Right forelimb (tissue), 1 donor: ENCODE measurements around the gene SLC38A8.
A peak's percentile ranks its signal among the peaks of the same experiment; 100 is the strongest.

Experiments used
- DNase-seq: peaks from one replicate; pipeline ENCODE4 v3.0.0-alpha.2; 2018

SLC38A8 gene

DNA sequence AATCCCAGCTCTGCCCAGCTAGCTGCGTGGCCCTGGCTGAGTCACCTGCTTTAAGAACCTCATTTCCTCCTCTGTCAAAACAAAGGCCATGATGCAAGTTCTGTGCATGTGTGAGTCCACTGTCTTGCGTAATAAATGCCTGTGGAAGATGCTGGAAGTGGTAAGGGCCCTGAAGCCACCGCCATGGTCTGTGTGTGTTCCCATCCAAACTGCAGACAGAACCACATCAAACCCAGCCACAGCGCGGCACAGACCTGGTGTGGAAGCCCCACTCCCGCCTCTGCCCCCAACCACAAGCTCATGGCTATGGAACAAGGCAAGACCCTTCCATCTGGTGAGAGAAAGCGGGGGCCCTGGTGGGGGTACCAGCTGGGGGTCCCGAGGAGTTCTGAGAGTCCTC is 48.5 kb downstream of the SLC38A8 start:
- no peak for DNase-seq

GRCh38 chr16:83992624-83993023 is 50.0 kb downstream of the SLC38A8 start:
- DNase-seq = no peak

GRCh38 chr16:83990492-83990891 is 52.1 kb downstream of the SLC38A8 start:
- DNase-seq = no peak

DNA sequence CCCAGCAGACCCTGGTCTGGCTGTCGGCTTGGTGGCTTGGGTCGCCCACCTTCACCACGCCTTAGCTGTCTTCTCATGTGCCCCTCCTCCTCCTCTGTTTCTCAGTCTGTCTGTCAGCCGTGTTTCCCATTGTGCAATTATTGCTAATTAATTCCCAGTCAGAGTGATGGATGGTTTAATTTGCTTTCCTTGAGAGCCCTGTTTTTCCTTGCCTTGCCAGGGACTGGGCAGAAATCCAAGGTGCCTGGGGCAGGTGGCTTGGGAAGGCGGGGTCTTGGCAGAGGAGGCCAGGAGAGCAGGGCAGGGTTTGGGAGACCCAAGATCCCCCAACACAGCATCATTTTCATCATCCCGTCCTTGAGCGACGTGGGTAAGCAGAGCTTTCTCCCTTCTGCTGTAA is 53.3 kb downstream of the SLC38A8 start:
- no peak for DNase-seq

DNA sequence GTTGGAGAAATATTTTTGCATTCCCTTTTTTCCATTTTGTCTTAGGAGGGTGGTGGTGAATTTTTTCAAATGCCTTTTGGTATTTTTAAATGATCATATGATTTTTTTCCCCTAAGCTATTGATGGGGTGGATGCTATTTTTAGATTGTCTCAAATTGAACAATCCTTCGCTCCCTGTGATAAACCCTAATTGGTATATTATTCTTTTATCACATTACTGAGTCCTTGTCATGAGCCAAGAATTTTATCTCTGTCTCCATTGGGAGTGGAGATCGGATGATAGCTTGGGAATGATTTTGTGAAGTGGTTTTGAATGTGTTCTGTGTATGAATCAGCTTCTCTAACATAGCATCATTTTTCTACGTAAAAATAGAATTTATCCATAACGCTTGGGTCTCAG is 59.1 kb downstream of the SLC38A8 start:
- DNase-seq = no peak

DNA sequence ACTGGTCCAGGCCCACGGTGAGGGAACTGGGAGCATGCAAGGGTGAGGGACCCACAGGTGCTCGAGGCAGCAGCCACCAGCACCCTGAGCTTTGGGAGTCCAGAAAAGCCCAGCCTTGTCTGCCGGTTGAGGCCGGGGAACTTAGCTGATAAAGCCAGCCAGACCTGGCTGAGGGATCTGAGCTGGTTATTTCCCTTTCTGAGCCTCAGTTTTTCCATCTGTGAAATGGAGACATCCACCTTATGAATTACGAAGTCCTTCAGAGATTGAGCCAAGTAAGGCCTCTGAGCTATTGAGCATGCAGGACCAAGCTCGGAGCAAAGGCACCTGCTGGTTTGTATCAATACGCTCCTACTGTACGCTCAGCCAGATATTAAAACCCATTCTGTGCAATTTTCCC is 60.8 kb downstream of the SLC38A8 start:
- DNase-seq = no peak

GRCh38 chr16:83980794-83981193 is 61.8 kb downstream of the SLC38A8 start:
- no peak for DNase-seq

DNA sequence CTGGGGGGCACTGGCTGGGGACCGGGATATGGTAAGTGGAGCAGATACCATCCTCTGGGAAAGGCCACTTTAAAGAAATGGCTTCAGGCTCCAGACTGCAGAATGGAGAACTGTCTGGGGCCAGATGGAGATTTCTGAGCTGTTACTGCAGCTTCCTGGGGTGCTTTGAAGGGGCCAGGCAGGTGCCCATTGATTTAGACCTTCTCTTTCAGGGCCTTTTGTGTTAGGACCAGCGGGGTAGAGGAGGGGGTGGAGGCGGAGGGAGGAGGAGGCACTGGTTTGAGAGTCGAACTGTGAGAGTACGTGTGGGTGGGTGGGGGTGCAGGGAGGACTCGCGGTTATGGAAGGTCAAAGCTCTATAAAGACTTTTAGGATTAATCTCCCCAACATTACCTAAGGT is 63.2 kb downstream of the SLC38A8 start:
- no peak for DNase-seq

DNA sequence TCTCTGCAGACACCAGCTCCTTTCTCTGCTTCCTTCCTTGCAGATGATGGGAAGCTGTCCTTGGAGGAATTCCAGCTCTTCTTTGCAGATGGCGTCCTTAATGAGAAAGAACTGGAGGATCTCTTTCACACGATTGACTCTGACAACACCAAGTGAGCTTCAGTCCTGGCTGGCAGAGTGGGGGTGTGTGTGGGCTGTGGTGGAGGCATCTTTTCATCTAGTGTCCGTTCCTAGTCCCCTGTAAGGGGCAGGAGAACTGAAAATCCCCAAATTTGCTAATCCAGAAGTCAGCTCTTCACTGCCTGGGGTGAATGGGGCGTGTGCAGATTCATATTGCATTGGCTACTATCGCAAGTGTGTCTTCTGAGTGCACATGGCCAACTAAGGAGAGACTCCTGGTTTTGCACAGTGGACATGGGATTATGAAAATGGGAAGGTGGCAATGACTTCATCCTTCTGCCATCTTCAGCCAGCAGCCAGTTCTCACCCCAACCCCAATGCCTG is 64.1 kb downstream of the SLC38A8 start:
- DNase-seq = no peak

GRCh38 chr16:83977056-83977815 is 65.4 kb downstream of the SLC38A8 start:
- no peak for DNase-seq

DNA sequence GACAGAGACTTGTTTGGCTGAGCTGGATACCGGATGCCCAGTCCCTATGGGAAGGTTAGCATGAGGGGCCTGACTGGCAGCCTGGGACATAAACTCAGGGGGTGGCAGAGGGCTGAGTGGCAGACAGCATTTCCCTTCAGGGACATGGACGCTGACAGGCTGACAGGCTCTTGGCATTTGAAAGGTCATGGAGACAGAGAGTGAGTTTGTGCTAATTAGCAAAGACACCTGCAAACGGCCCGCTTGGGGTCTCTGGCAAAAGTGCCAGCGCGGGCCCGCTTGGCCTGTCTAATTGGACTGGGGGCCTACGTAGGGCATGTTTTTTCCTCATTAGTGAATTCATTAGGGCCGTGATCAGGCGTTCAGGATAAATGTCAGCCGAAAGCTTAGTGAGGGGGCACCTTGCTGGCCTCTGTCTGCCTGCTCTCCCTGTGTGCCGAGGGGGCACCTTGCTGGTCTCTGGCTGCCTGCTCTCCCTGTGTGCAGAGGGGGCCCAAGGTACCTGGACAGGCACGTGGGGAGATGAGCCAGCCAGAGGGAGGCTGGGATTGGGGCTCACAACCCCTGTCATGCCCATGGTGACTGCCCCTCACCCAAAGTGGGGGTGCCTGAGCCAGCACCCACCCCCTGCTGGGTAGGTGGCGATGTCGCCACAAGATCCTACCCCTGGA is 66.9 kb downstream of the SLC38A8 start:
- no peak for DNase-seq

- DNase-seq = peak; percentile 23
Observed at GRCh38 chr16:83974475-83974874, 68.1 kb downstream of the SLC38A8 start.

GRCh38 chr16:83973581-83974385 is 68.8 kb downstream of the SLC38A8 start:
- peak; percentile 18 for DNase-seq

DNA sequence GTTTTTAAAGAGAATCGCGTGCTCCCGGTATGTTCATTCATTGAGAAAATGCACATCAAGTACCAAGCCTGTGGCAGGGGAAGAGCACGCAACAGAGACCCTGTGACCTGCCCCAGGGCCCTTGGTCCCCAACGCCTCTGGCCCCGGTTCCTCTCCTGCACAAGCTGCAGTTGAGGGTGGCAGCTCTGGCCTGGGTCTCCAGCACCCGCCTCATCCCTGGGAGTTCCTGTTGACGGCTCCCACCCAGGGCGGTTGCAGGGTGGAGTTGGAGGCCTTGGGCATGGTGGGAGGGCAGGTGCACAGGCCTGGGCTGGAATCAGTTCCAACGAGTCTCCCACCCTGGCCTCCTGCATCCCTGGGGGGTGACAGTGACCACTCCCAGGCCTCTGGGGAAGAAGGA is 69.5 kb downstream of the SLC38A8 start:
- DNase-seq = peak; percentile 16

GRCh38 chr16:83972256-83973008 is 70.2 kb downstream of the SLC38A8 start:
- DNase-seq = peak; percentile 6

GRCh38 chr16:83971165-83972130 is 71.1 kb downstream of the SLC38A8 start:
- DNase-seq = peak; percentile 30

- peak; percentile 20 for DNase-seq
Observed at GRCh38 chr16:83970430-83970815, 72.2 kb downstream of the SLC38A8 start.

- DNase-seq = peak; percentile 41
Observed at GRCh38 chr16:83969771-83970429, 72.7 kb downstream of the SLC38A8 start.

GRCh38 chr16:83968891-83969649 is 73.5 kb downstream of the SLC38A8 start:
- no peak for DNase-seq

- no peak for DNase-seq
Observed at GRCh38 chr16:83968306-83968851, 74.2 kb downstream of the SLC38A8 start.
